VCaP (cell line): Measurements from ENCODE around the gene ST3GAL3.

Experiments
- H3K27ac ChIP-seq: fragments of 450-650 bp; 2 replicates; pipeline ENCODE4 v1.5.1; 2017
- TF ChIP-seq, protein P1 (sequence below): fragments of 450-650 bp; conservative IDR thresholded peaks from 2 replicates; pipeline ENCODE4 v1.5.1; 2017; ENCODE audit warnings: mild to moderate bottlenecking, moderate library complexity

The ST3GAL3 gene

GRCh38 chr1:43965316-43965715 lies 258.0 kb downstream of the ST3GAL3 start:
- TF ChIP-seq, protein P1, sequence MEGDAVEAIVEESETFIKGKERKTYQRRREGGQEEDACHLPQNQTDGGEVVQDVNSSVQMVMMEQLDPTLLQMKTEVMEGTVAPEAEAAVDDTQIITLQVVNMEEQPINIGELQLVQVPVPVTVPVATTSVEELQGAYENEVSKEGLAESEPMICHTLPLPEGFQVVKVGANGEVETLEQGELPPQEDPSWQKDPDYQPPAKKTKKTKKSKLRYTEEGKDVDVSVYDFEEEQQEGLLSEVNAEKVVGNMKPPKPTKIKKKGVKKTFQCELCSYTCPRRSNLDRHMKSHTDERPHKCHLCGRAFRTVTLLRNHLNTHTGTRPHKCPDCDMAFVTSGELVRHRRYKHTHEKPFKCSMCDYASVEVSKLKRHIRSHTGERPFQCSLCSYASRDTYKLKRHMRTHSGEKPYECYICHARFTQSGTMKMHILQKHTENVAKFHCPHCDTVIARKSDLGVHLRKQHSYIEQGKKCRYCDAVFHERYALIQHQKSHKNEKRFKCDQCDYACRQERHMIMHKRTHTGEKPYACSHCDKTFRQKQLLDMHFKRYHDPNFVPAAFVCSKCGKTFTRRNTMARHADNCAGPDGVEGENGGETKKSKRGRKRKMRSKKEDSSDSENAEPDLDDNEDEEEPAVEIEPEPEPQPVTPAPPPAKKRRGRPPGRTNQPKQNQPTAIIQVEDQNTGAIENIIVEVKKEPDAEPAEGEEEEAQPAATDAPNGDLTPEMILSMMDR = no peak
- H3K27ac ChIP-seq = no peak overlapping the region

GRCh38 chr1:43968348-43968948 lies 261.1 kb downstream of the ST3GAL3 start:
- no peak overlapping the region for H3K27ac ChIP-seq
- TF ChIP-seq, protein P1 = no peak

DNA sequence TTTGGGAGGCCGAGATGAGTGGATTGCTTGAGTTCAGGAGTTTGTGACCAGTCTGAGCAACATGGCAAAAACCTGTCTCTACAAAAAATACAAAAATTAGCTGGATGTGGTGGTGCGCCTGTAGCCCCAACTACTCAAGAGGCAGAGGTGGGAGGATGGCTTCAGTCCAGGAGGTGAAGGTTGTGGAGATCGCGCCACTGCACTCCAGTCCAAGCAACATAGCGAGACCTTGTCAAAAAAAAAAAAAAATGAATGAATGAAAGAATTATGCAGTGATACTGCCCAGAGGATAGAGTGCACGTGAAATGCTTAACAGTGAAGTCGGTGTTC lies 262.0 kb downstream of the ST3GAL3 start:
- H3K27ac ChIP-seq = peak overlapping the region; percentile 62; the same call in 1 of the 2 replicates
- TF ChIP-seq, protein P1 = no peak

- peak within 1 kb of the TSS; percentile 62; the same call in 1 of the 2 replicates for H3K27ac ChIP-seq
Measured at GRCh38 chr1:43969746-43970466, 262.6 kb downstream of the ST3GAL3 start, which contains the start of gene DPH2. Gene DPH2 (plus strand): TSS chr1:43970010. CDS start chr1:43970176, 166 bp downstream.

GRCh38 chr1:43970502-43970901 lies 263.2 kb downstream of the ST3GAL3 start:
- TF ChIP-seq, protein P1 = no peak
- H3K27ac ChIP-seq = peak overlapping the region; percentile 62; the same call in 1 of the 2 replicates

More at GRCh38 chr1:43969746-43970466, 262.6 kb downstream of the ST3GAL3 start, which contains the start of gene DPH2:
- TF ChIP-seq, protein P1 = no peak

DNA sequence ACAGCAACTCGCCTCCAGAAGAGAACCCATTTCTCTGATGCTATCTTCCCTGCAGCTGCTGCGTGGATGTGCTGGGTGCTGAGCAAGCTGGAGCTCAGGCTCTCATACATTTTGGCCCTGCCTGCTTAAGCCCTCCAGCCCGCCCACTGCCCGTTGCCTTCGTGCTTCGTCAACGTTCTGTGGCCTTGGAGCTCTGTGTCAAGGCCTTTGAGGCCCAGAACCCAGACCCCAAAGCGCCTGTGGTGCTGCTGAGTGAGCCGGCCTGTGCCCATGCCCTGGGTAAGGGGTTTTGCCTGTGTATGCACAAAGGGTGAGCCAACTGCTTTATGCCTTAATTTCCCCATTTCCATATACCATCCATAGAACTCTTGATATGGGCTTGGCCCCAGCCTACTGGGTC lies 263.6 kb downstream of the ST3GAL3 start:
- H3K27ac ChIP-seq = no peak overlapping the region; the same call in 1 of the 2 replicates
- TF ChIP-seq, protein P1 = no peak

DNA sequence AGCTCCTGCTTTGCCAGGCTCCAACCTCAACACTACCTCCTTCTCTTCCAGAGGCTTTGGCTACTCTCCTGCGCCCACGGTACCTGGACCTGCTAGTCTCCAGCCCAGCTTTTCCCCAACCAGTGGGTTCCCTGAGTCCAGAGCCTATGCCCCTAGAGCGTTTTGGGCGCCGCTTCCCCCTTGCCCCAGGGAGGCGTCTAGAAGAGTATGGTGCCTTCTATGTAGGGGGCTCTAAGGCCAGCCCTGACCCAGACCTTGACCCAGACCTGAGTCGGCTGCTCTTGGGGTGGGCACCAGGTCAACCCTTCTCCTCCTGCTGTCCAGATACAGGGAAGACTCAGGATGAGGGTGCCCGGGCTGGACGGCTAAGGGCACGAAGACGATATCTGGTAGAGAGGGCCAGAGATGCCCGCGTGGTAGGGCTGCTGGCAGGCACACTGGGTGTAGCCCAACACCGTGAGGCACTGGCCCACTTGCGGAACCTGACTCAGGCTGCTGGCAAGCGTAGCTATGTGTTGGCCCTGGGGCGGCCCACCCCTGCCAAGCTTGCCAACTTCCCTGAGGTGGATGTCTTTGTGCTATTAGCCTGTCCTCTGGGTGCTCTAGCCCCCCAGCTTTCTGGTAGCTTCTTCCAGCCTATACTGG lies 264.1 kb downstream of the ST3GAL3 start:
- no peak overlapping the region for H3K27ac ChIP-seq
- TF ChIP-seq, protein P1 = no peak
